Right lobe of liver (tissue), 6 donors: ENCODE results near the gene LAMB1. TPM values are rescaled to one million over a fixed set of nuclear protein-coding genes. Genes with fewer than 3 reads are reported as not detected.

Experiments
- ATAC-seq, 4 donors: fragments of 200-7000 bp; cut with Tn5 transposase; one replicate each; pipeline ENCODE4 v1.9.1; 2020; ENCODE audit warnings: mild to moderate bottlenecking in 4 of 4, moderate library complexity in 4 of 4
- DNase-seq, 3 donors: peaks; one replicate each; pipeline ENCODE4 v3.0.0-alpha.2; 2020
- H3K27ac ChIP-seq, 3 donors: fragments of 200-600 bp; one replicate each; pipeline ENCODE4 v1.8.0; 2022
- H3K27me3 ChIP-seq, 2 donors: fragments of 200-600 bp; one replicate each; pipeline ENCODE4 v1.8.0; 2022
- H3K36me3 ChIP-seq, 4 donors: fragments of 200-600 bp; sonication (generic) in 1 of 4; one replicate each; pipeline versions ENCODE4 v1.5.1 to v1.8.0; 2017 to 2022; ENCODE audit warnings: control low read depth in 1 of 4
- H3K4me1 ChIP-seq, 4 donors: fragments of 200-600 bp; sonication (generic) in 1 of 4; one replicate each; pipeline versions ENCODE4 v1.5.1 to v1.8.0; 2017 to 2022; ENCODE audit warnings: control low read depth in 1 of 4
- H3K4me3 ChIP-seq, 3 donors: fragments of 200-600 bp; one replicate each; pipeline ENCODE4 v1.8.0; 2022
- H3K9me3 ChIP-seq, 4 donors: fragments of 200-600 bp; sonication (generic) in 1 of 4; one replicate each; pipeline versions ENCODE4 v1.5.1 to v1.8.0; 2017 to 2022; ENCODE audit warnings: control low read depth in 1 of 4
- POLR2A ChIP-seq: fragments of 450-650 bp; IDR thresholded peaks from one replicate; pipeline ENCODE4 v1.6.1; 2017; ENCODE audit warnings: antibody characterized with exemption, mild to moderate bottlenecking
- WGBS: methylation state at CpG from one replicate; pipeline ENCODE4 v1.1.6; 2018; ENCODE audit warnings: low coverage, low lambda C conversion rate; ENCODE audit not compliant: insufficient coverage; ENCODE audit errors: missing lambda C conversion rate; 5-methylcytosine and 5-hydroxymethylcytosine counted together
- intact Hi-C, 2 donors: fragments of 100-400 bp; cut with DNase I; formaldehyde crosslinking; loops; one replicate each; pipeline versions ENCODE4 v1.11.2 to v1.14.1; 2022
- total RNA-seq, 6 experiments: library from RNA; depleted of rRNA in 2 of 6; stranded (reverse); fragments of >200 nt in 2 of 6; fragmentation: NEBNext Ultra II Directional in 3 of 6; extraction: Animal tissue kit (Norgen Biotek cat#: 25700) in 3 of 6; gene quantifications; one replicate each; pipeline versions ENCODE4 v1.1.0 to v1.2.4, GENCODE V29; 2016 to 2023
- TF ChIP-seq, protein P1 (sequence below), 4 donors: fragments of 200-600 bp in 3 of 4; fragments of 450-650 bp in 1 of 4; IDR thresholded peaks; one replicate each; pipeline versions ENCODE4 v1.5.1 to v1.8.0; 2016 to 2022; ENCODE audit warnings: antibody characterized with exemption in 4 of 4, mild to moderate bottlenecking in 2 of 4
- donor health status: DM: no; HTN: yes; CAD: no.
- donor health status: DM: no; HTN: no; CAD: no.
- donor health status: DM: no; HTN: no; CAD: no.
- donor health status: DM: no; HTN: yes; CAD: no.
- donor health status: DM: no; HTN: yes; CAD: no.

LAMB1 gene
- total RNA-seq, 6 experiments from 2014 or later, result 14.9 to 61.0 (median 28.9) TPM

DNA sequence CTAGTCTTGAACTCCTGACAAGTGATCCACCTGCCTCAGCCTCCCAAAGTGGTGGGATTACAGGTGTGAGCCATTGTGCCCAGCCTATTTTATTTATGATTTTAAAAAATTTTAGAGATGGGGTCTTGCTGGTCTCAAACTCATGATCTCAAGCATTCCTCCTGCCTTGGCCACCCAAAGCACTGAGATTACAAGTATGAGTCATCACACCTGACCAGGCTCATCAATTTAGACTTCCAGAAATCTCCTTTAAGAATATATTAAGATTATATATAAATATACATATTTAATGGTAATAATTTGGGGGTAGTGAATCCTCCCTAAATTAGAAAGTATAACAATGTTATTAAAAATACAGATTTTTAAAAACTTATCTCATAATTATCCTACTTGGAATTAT, 29.1 kb downstream of the LAMB1 start:
- ATAC-seq (no peak), DNase-seq (no peak)
- no peaks in the 10 kb centered on the region for H3K27me3 ChIP-seq
- no peak for TF ChIP-seq POLR2A
- TF ChIP-seq, protein P1, sequence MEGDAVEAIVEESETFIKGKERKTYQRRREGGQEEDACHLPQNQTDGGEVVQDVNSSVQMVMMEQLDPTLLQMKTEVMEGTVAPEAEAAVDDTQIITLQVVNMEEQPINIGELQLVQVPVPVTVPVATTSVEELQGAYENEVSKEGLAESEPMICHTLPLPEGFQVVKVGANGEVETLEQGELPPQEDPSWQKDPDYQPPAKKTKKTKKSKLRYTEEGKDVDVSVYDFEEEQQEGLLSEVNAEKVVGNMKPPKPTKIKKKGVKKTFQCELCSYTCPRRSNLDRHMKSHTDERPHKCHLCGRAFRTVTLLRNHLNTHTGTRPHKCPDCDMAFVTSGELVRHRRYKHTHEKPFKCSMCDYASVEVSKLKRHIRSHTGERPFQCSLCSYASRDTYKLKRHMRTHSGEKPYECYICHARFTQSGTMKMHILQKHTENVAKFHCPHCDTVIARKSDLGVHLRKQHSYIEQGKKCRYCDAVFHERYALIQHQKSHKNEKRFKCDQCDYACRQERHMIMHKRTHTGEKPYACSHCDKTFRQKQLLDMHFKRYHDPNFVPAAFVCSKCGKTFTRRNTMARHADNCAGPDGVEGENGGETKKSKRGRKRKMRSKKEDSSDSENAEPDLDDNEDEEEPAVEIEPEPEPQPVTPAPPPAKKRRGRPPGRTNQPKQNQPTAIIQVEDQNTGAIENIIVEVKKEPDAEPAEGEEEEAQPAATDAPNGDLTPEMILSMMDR (IDR thresholded peaks at IDR 0.05), result no peak
- H3K4me1 ChIP-seq, result peaks cover 0 to 26% (median 3%) of the 10 kb centered on the region in 4 donors
- intact Hi-C loops, result no loop called here
- H3K36me3 ChIP-seq, result peaks cover 0 to 4% (median 0%) of the 10 kb centered on the region in 4 donors
- H3K27ac ChIP-seq, result no peak overlapping the region
- no peaks in the 10 kb centered on the region for H3K9me3 ChIP-seq
- no peak overlapping the region for H3K4me3 ChIP-seq

DNA sequence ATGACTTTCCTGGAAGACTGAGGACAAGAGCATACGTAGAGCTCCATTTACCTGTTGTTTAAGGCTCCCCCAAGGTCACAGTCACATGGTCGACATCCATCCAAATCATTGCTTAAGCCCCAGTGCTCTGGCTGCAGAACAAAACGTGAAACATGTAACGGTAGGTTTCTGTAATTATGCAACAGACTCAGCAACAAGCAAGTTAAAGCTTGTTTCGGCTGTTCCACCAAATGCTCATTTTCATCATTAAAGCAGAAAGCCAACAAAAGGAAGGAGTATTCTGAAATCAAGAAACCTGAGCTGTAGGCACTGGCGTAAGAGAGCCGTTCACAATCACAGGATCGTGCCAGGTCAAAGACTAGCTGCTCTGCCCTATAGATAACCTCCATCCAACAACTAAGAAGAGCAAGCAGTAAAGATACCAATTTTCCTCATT, 30.0 kb downstream of the LAMB1 start:
- H3K27ac ChIP-seq, result no peak overlapping the region
- 18% methylated on average over 8 of the region's 8 CpGs for WGBS

DNA sequence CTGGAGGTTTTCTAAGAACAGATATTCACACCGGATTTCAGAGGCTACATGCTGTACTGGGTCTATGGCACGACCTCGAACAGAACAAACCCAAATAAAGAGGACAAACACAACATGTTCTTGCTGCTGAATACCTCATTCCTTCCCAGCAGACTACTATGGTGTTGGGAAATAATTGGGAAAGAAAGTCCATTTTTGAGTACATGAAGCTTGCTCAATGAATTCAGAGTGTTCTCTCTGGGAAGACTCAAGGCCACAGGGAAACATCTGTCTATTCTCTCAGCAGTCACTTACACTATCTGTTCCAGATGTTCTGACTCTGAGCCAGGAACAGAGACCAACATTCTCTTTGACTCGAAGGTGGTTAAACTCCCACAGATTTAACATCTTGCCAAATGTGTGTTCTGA, 30.9 kb downstream of the LAMB1 start:
- TF ChIP-seq, protein P1 (IDR thresholded peaks at IDR 0.05), result no peak
- peak; percentile 19 for TF ChIP-seq POLR2A
- Histone ChIP-seq H3K9me3 (no peaks in the 10 kb centered on the region), H3K36me3 (peaks cover 0 to 4% (median 0%) of the 10 kb centered on the region in 4 donors), H3K27me3 (no peaks in the 10 kb centered on the region), H3K4me3 (no peak overlapping the region), H3K4me1 (peaks cover 0 to 35% (median 5%) of the 10 kb centered on the region in 4 donors), H3K27ac (no peak overlapping the region)
- intact Hi-C loops, result no loop called here
- WGBS, result 18% methylated on average over 4 of the region's 4 CpGs
- ATAC-seq (peak; percentile 64 to 82 (median 79)), DNase-seq (no peak)

More for the DNA sequence above, 30.0 kb downstream of the LAMB1 start:
- H3K4me1 ChIP-seq, result peaks cover 0 to 26% (median 3%) of the 10 kb centered on the region in 4 donors
- peaks cover 0 to 4% (median 0%) of the 10 kb centered on the region in 4 donors for H3K36me3 ChIP-seq
- TF ChIP-seq, protein P1 (IDR thresholded peaks at IDR 0.05), result no peak
- no peak for TF ChIP-seq POLR2A
- intact Hi-C loops, result no loop called here
- H3K4me3 ChIP-seq, result no peak overlapping the region
- ATAC-seq, result peak in 1 of 4 donors; percentile 15
- no peaks in the 10 kb centered on the region for H3K27me3 ChIP-seq
- no peak for DNase-seq
- no peaks in the 10 kb centered on the region for H3K9me3 ChIP-seq

DNA sequence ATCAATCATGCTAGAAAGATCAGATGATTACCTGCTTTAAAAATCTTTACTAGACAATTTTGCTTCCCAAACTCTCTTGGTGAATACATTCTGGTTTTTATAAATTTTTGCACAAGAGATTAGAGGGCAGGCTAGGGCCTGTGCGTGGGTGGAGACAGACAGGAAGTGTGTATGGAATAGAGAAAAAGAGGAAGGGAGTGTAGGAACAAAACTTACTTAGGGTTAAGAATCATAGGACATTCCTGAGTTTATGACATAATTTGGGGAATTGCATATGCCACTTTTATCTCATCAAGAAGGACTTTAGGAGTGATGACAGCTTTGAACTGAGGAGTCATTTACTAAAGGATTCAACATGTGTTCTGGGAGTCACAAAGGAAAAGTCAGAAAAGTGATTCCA, 31.3 kb downstream of the LAMB1 start:
- WGBS, result 43% methylated on average over 1 of the region's 1 CpG

More for the DNA sequence above, 31.3 kb downstream of the LAMB1 start:
- Histone ChIP-seq H3K36me3 (peaks cover 0 to 4% (median 0%) of the 10 kb centered on the region in 4 donors), H3K4me3 (no peak overlapping the region), H3K27ac (peak overlapping the region in 1 of 3 donors; percentile 17), H3K27me3 (no peaks in the 10 kb centered on the region), H3K9me3 (no peaks in the 10 kb centered on the region), H3K4me1 (peaks cover 0 to 39% (median 5%) of the 10 kb centered on the region in 4 donors)
- TF ChIP-seq, protein P1 (IDR thresholded peaks at IDR 0.05), result no peak
- no peak for TF ChIP-seq POLR2A
- intact Hi-C loops, result no loop called here
- DNase-seq (no peak), ATAC-seq (peak in 3 of 4 donors; percentile 13 to 23 (median 16))
